IPS-15b (cell line): ENCODE data around the gene CRYGN.

Experiments used
- H3K27me3 ChIP-seq: one replicate; pipeline ENCODE4 v1.6.1; 2013; ENCODE audit warnings: low read length; ENCODE audit not compliant: control insufficient read depth, insufficient read depth
- H3K36me3 ChIP-seq: one replicate; pipeline ENCODE4 v1.6.1; 2013; ENCODE audit warnings: low read length; ENCODE audit not compliant: control insufficient read depth, insufficient read depth
- H3K4me1 ChIP-seq: one replicate; pipeline ENCODE4 v1.6.1; 2013; ENCODE audit warnings: mild to moderate bottlenecking, low read length; ENCODE audit not compliant: control insufficient read depth, insufficient read depth
- H3K4me3 ChIP-seq: one replicate; pipeline ENCODE4 v1.5.1; 2013; ENCODE audit warnings: low read depth, low read length
- H3K9ac ChIP-seq: one replicate; pipeline ENCODE4 v1.6.1; 2013; ENCODE audit warnings: low read depth, mild to moderate bottlenecking, low read length
- H3K9me3 ChIP-seq: one replicate; pipeline ENCODE4 v1.6.1; 2013; ENCODE audit warnings: mild to moderate bottlenecking, low read length; ENCODE audit not compliant: control insufficient read depth, insufficient read depth

CRYGN gene

GRCh38 chr7:151447901-151448260 is 7.9 kb upstream of the CRYGN start:
- H3K36me3 ChIP-seq: no peaks in the 10 kb centered on the region
- no peak overlapping the region for H3K9ac ChIP-seq
- no peaks in the 10 kb centered on the region for H3K4me1 ChIP-seq
- H3K9me3 ChIP-seq: no peaks in the 10 kb centered on the region
- H3K4me3 ChIP-seq: peak overlapping the region; percentile 54
- H3K27me3 ChIP-seq: peaks cover 5% of the 10 kb centered on the region

GRCh38 chr7:151447312-151447711 is 7.4 kb upstream of the CRYGN start:
- Histone ChIP-seq H3K27me3 (peaks cover 6% of the 10 kb centered on the region), H3K4me1 (no peaks in the 10 kb centered on the region), H3K36me3 (no peaks in the 10 kb centered on the region), H3K9me3 (no peaks in the 10 kb centered on the region), H3K9ac (no peak overlapping the region), H3K4me3 (no peak overlapping the region)

DNA sequence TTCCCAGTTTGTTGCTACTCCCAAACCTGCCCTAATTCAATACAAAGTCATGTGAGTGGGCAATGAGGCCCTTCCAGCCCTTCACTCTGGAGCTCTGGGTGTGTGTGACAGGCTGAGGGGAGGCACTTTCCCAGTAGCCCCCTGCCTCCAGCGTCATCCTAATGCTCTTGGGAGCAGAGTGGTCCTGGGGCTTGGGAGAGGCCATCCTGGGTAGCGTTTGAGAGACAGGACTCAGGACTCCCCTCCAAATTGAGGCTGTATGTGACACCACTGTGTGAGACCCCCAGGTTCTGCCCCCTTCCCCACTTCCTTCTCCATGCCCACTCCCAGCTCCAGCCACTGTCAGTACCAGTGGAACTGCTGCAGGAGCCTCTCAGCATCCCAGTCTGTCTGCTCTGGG is 6.5 kb upstream of the CRYGN start:
- Histone ChIP-seq H3K36me3 (no peaks in the 10 kb centered on the region), H3K4me3 (no peak overlapping the region), H3K27me3 (peaks cover 6% of the 10 kb centered on the region), H3K9me3 (no peaks in the 10 kb centered on the region), H3K9ac (no peak overlapping the region), H3K4me1 (no peaks in the 10 kb centered on the region)

- Histone ChIP-seq H3K36me3 (no peaks in the 10 kb centered on the region), H3K9me3 (no peaks in the 10 kb centered on the region), H3K4me3 (no peak overlapping the region), H3K9ac (no peak overlapping the region), H3K27me3 (peaks cover 12% of the 10 kb centered on the region), H3K4me1 (no peaks in the 10 kb centered on the region)
Observed at GRCh38 chr7:151444632-151445031, 4.7 kb upstream of the CRYGN start.

DNA sequence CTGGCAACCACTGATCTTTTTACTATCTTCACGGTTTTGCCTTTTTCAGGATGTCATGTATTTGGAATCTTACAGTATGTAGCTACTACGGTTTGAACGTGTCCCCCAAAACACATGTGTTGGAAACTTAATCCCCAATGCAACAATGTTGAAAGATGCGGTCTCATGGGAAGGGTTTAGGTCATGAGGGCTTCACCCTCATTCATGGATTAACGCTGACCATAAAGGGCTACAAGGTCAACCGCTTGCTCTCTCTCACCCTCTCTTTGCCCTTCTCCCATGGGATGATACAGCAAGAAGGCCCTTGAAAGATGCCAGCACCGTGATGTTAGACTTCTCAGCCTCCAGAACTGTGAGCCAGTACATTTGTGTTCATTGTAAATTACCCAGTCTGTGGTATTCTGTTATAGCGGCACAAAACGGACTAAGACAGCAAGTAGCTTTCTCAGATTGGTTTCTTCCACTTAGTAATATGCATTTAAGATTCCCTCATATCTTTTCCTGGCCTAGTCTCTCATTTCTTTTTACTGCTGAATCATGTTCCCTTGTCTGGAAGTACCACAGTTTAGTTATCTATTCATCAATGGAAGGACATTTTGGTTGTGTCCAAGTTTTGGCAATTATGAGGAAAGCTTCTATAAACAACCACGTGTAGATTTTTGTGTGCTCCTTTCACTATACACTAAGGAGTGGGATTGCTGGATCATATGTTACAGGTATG is 3.0 kb upstream of the CRYGN start:
- Histone ChIP-seq H3K9me3 (no peaks in the 10 kb centered on the region), H3K4me3 (no peak overlapping the region)

DNA sequence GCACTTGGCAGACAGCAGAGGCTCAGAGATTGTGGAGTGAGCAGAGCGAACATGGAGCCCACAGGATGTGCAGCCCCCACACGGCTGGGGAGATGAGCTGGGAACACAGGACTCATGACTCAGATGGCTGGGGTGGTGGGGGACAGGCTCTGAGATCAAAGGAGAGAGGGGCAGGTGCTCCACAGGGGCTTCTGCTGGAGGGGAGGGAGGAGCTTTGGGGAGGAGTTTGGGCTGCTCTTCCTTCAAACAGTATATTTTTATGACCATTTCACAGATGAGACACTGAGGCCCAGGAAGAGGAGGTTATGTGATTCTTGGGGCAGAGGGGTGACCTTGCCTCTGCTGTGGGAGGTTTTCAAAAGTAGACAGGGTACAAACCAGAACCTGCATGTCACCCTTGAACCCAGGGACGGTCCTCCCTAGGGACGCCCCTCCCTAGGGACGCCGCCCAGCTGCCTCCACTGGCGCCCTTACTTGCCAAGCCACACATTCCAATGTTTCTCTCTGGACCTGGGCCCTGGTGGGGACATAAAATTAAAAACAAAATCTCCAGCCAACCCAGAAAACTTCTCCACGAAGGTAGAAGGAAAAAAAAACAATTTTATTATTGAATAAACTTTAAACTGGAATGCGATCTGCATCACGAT is 981 bp upstream of the CRYGN start:
- H3K9me3 ChIP-seq: no peaks in the 10 kb centered on the region
- peaks cover 3% of the 10 kb centered on the region for H3K4me1 ChIP-seq
- peak overlapping the region; percentile 37 for H3K9ac ChIP-seq
- no peaks in the 10 kb centered on the region for H3K36me3 ChIP-seq
- peak overlapping the region; percentile 65 for H3K4me3 ChIP-seq
- H3K27me3 ChIP-seq: peaks cover 17% of the 10 kb centered on the region

More for the DNA sequence above, 3.0 kb upstream of the CRYGN start:
- no peak overlapping the region for H3K9ac ChIP-seq
- no peaks in the 10 kb centered on the region for H3K4me1 ChIP-seq
- H3K27me3 ChIP-seq: peaks cover 20% of the 10 kb centered on the region
- no peaks in the 10 kb centered on the region for H3K36me3 ChIP-seq

- Histone ChIP-seq H3K27me3 (peaks cover 17% of the 10 kb centered on the region), H3K4me3 (peak overlapping the region; percentile 65), H3K9ac (peak overlapping the region; percentile 47)
Observed at GRCh38 chr7:151438864-151439601, 908 bp downstream of the CRYGN start.

DNA sequence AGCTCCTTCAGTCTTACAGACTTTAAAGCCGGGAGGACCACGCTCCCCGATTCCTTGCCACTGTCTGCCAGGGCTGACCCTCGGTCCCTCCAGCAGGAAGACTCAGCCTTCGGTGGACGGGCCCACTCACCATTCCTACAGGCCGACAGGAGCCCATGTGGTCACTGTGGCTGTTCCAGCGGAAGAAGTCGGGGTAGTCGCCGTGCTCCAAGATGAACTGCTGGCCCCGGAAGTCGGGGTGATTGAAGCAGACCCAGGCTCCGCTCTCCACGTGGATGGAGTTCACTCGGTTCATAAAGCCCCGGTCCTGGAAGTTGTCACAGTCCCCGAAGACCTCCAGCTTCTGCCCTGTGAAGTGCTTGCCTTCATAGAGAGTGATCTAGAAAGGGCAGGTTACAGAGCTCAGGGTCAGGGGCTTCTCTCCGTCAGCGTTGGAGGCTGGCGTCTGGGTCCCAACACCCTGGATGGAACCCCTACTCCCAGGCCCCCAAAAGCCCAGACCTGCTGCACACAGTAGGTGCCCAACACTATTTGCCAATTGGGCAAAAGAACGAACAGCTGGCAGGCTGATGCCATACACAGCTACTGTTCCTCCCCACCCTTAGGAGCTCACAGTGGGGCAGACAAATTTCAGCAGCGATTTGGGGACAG is 1.9 kb downstream of the CRYGN start:
- Histone ChIP-seq H3K4me1 (peaks cover 3% of the 10 kb centered on the region), H3K4me3 (no peak overlapping the region), H3K27me3 (peaks cover 16% of the 10 kb centered on the region), H3K9me3 (no peaks in the 10 kb centered on the region), H3K9ac (no peak overlapping the region), H3K36me3 (no peaks in the 10 kb centered on the region)

More at GRCh38 chr7:151438864-151439601, 908 bp downstream of the CRYGN start:
- no peaks in the 10 kb centered on the region for H3K9me3 ChIP-seq
- H3K4me1 ChIP-seq: peaks cover 3% of the 10 kb centered on the region
- no peaks in the 10 kb centered on the region for H3K36me3 ChIP-seq

DNA sequence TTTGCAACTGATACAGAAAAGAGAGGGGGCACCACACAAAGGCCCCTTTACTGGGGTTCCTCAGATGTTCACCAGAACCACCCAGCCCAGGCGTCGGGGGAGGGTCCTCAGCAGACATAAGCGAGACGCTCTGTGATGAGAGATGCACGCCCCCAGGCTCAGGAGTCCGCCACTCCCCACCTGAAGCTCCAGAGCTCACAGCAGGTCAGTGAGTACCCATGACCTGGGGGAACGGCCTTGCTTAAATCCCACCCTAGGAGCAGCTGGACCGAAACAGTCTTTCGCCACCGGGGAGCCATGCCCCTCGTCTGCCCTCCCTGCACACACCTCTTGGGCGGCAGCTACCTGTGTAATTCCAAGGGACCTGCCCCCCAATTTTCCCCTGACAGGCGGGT is 2.8 kb downstream of the CRYGN start:
- H3K4me1 ChIP-seq: peaks cover 3% of the 10 kb centered on the region
- no peak overlapping the region for H3K9ac ChIP-seq
- peaks cover 14% of the 10 kb centered on the region for H3K27me3 ChIP-seq
- no peak overlapping the region for H3K4me3 ChIP-seq
- H3K36me3 ChIP-seq: no peaks in the 10 kb centered on the region
- H3K9me3 ChIP-seq: no peaks in the 10 kb centered on the region

DNA sequence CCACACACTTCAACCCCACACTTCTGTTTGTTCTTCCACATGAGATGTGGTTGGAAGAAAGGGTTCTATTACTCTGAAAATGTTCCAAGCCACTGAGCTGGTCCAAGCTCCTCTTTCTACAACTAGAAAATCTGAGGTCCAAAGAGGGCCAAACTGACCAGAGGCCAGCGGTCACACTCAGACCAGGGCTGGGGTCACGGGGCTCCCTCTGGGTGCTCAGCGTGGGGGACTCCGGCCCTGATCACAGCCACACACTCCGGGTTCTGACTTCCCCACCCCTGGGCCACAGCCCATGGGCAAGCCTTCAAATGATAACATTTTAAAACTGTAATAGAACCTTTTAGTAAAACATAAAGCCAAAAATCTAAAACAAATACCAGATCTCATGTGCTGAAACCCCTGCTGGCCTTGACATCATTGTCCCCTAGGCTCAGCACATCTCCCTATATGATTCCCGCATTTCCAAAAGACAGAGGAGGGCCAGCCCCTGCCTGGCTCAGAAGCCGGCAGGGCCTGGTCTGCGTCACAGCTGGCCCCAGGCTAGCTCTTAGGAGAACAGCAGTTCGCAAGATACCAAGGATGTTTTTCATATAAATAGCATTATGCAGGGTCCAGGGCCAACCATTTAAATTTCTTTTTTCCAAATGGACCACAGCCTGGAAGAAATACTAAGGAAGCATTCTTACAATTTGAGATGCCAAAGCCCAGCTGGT is 3.3 kb downstream of the CRYGN start:
- Histone ChIP-seq H3K4me3 (no peak overlapping the region), H3K27me3 (peaks cover 14% of the 10 kb centered on the region), H3K9ac (no peak overlapping the region), H3K9me3 (no peaks in the 10 kb centered on the region), H3K4me1 (peaks cover 3% of the 10 kb centered on the region), H3K36me3 (no peaks in the 10 kb centered on the region)

DNA sequence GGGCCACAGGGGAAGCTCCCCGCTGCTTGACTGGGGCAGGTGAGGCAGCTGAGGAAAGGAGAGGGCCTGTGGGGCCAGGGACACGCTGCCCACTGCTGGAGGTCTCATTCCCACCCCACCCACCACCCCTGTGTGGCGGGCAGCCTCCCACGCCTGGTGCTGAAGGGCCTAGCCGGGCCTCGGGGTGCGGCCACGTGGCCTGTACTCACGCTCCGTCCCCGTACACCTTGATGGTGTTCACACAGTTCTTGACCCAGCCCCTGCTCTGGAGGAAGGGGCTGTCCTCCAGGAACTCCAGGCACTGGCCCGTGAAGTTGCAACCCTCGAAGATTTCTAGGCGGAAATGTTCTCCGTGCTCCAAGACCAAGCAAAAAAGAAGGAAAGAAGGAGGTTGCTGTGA is 4.0 kb downstream of the CRYGN start:
- Histone ChIP-seq H3K9ac (no peak overlapping the region), H3K36me3 (no peaks in the 10 kb centered on the region), H3K27me3 (peaks cover 14% of the 10 kb centered on the region), H3K4me3 (no peak overlapping the region), H3K4me1 (peaks cover 3% of the 10 kb centered on the region), H3K9me3 (no peaks in the 10 kb centered on the region)
